Astrocyte of the spinal cord (primary cell): ENCODE data around the gene MICOS13.

Experiments used
- DNase-seq: peaks from one replicate; pipeline ENCODE4 v3.0.0; 2011; ENCODE audit warnings: low read depth, low spot score
- H3K4me3 ChIP-seq: 2 replicates; pipeline ENCODE4 v1.5.1; 2011; ENCODE audit warnings: low read depth, mild to moderate bottlenecking, low read length, moderate library complexity
- CTCF ChIP-seq: IDR thresholded peaks from 2 replicates; pipeline ENCODE4 v1.5.1; 2012; ENCODE audit warnings: low read depth, mild to moderate bottlenecking, low read length, inconsistent platforms
- in situ Hi-C: cut with HindIII; loops from 2 replicates; pipeline ENCODE4 v1.10.0; 2017; ENCODE audit warnings: low sequenced_read_pairs

MICOS13 gene

GRCh38 chr19:5665781-5666513 is 14.4 kb downstream of the MICOS13 start:
- peak; percentile 28 for TF ChIP-seq CTCF
- in situ Hi-C loops: no loop called here
- no peak overlapping the region for H3K4me3 ChIP-seq
- DNase-seq: peak; percentile 65

- TF ChIP-seq CTCF: no peak
- no peak for DNase-seq
- H3K4me3 ChIP-seq: no peak overlapping the region
- in situ Hi-C loops: no loop called here
Measured at GRCh38 chr19:5664515-5664914, 15.8 kb downstream of the MICOS13 start.

- TF ChIP-seq CTCF: no peak
- no peak for DNase-seq
- in situ Hi-C loops: no loop called here
- H3K4me3 ChIP-seq: no peak overlapping the region
Measured at GRCh38 chr19:5663904-5664303, 16.4 kb downstream of the MICOS13 start.

GRCh38 chr19:5661483-5661882 is 18.8 kb downstream of the MICOS13 start:
- in situ Hi-C loops: no loop called here
- DNase-seq: no peak
- no peak overlapping the region for H3K4me3 ChIP-seq
- no peak for TF ChIP-seq CTCF

GRCh38 chr19:5655412-5655811 is 24.9 kb downstream of the MICOS13 start:
- in situ Hi-C loops: no loop called here
- TF ChIP-seq CTCF: no peak
- DNase-seq: no peak
- H3K4me3 ChIP-seq: no peak overlapping the region

- in situ Hi-C loops: no loop called here
- no peak for DNase-seq
- no peak overlapping the region for H3K4me3 ChIP-seq
- no peak for TF ChIP-seq CTCF
Measured at GRCh38 chr19:5654931-5655330, 25.4 kb downstream of the MICOS13 start.
